ENCODE data around the gene EVI5.
"Not testable (repeated sequence)": the region's sequence is repeated elsewhere in the genome, so short reads cannot be mapped to it uniquely, and the experiment has no call there.

EVI5 gene

DNA sequence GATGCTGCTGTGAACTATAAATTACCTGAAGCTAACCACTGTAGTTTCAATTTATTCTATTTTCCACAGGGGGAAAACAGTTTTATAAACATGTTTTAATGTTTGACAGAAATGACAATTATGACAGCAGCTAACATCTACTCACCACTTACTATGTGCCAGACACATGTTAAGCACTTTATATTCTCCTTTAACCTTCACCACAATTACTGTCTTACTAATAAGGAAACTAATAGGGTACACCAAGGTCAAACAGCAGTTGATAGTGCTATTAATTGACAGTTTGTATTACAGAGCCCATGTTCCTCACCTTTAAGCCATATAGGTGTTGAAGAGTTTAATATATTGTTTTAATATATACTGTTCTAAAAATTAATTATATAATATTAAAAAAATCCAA is 146.4 kb downstream of the EVI5 start:
- Histone ChIP-seq H3K4me1 (ENCODE audit: insufficient read depth, insufficient read length) (no peaks in the 10 kb centered on the region), H3K9me3 (ENCODE audit: insufficient read depth, low read length) (no peaks in the 10 kb centered on the region), H3K27me3 (ENCODE audit: insufficient read depth, insufficient read length) (no peaks in the 10 kb centered on the region), H3K4me3 (ENCODE audit: insufficient read length, low read depth) (no peak overlapping the region), H3K9ac (ENCODE audit: insufficient read length, low read depth) (no peak overlapping the region), H3K36me3 (ENCODE audit: insufficient read depth, insufficient read length, low read length) (peaks cover 3% of the 10 kb centered on the region)
- TF ChIP-seq ZNF274 (IDR thresholded peaks at IDR 0.05; ENCODE audit: low read depth, low read length) (no peak), YY1 (IDR thresholded peaks at IDR 0.05; ENCODE audit: insufficient read depth, insufficient read length) (no peak), SUZ12 (IDR thresholded peaks at IDR 0.05; ENCODE audit: extremely low read depth, insufficient read depth, insufficient read length) (no peak)
- DNase-seq (ENCODE audit: low read depth, low spot score), result no peak

- H3K4me1 ChIP-seq (ENCODE audit: insufficient read depth, insufficient read length); H3K9me3 ChIP-seq (ENCODE audit: insufficient read depth, low read length); H3K27me3 ChIP-seq (ENCODE audit: insufficient read depth, insufficient read length); H3K9ac ChIP-seq (ENCODE audit: insufficient read length, low read depth); H3K36me3 ChIP-seq (ENCODE audit: insufficient read depth, insufficient read length, low read length): not testable (repeated sequence)
- peak; percentile 32 for DNase-seq (ENCODE audit: low read depth, low spot score)
- peak overlapping the region; percentile 8 for H3K4me3 ChIP-seq (ENCODE audit: insufficient read length, low read depth)
Measured at GRCh38 chr1:92635203-92635602, 149.7 kb downstream of the EVI5 start.

GRCh38 chr1:92623187-92623778 is 161.6 kb downstream of the EVI5 start:
- DNase-seq (ENCODE audit: low read depth, low spot score), result no peak
- H3K4me1 ChIP-seq (ENCODE audit: insufficient read depth, insufficient read length), result no peaks in the 10 kb centered on the region
- TF ChIP-seq SUZ12 (IDR thresholded peaks at IDR 0.05; ENCODE audit: extremely low read depth, insufficient read depth, insufficient read length) (no peak), ZNF274 (IDR thresholded peaks at IDR 0.05; ENCODE audit: low read depth, low read length) (no peak), YY1 (IDR thresholded peaks at IDR 0.05; ENCODE audit: insufficient read depth, insufficient read length) (no peak)

GRCh38 chr1:92619466-92620189 is 165.3 kb downstream of the EVI5 start:
- TF ChIP-seq YY1 (IDR thresholded peaks at IDR 0.05; ENCODE audit: insufficient read depth, insufficient read length) (no peak), ZNF274 (IDR thresholded peaks at IDR 0.05; ENCODE audit: low read depth, low read length) (no peak)
- peaks cover 13% of the 10 kb centered on the region for H3K36me3 ChIP-seq (ENCODE audit: insufficient read depth, insufficient read length, low read length)
- DNase-seq (ENCODE audit: low read depth, low spot score), result no peak
- H3K27me3 ChIP-seq (ENCODE audit: insufficient read depth, insufficient read length), result no peaks in the 10 kb centered on the region
- no peaks in the 10 kb centered on the region for H3K4me1 ChIP-seq (ENCODE audit: insufficient read depth, insufficient read length)
- H3K9me3 ChIP-seq (ENCODE audit: insufficient read depth, low read length), result no peaks in the 10 kb centered on the region
- H3K9ac ChIP-seq (ENCODE audit: insufficient read length, low read depth), result no peak overlapping the region
- no peak overlapping the region for H3K4me3 ChIP-seq (ENCODE audit: insufficient read length, low read depth)

More at GRCh38 chr1:92623187-92623778, 161.6 kb downstream of the EVI5 start:
- H3K9ac ChIP-seq (ENCODE audit: insufficient read length, low read depth), result no peak overlapping the region
- H3K9me3 ChIP-seq (ENCODE audit: insufficient read depth, low read length), result no peaks in the 10 kb centered on the region
- H3K36me3 ChIP-seq (ENCODE audit: insufficient read depth, insufficient read length, low read length), result peaks cover 12% of the 10 kb centered on the region
- H3K27me3 ChIP-seq (ENCODE audit: insufficient read depth, insufficient read length), result no peaks in the 10 kb centered on the region
- H3K4me3 ChIP-seq (ENCODE audit: insufficient read length, low read depth), result no peak overlapping the region

- no peak overlapping the region for H3K9ac ChIP-seq (ENCODE audit: insufficient read length, low read depth)
- no peaks in the 10 kb centered on the region for H3K36me3 ChIP-seq (ENCODE audit: insufficient read depth, insufficient read length, low read length)
- no peak overlapping the region for H3K4me3 ChIP-seq (ENCODE audit: insufficient read length, low read depth)
- no peaks in the 10 kb centered on the region for H3K4me1 ChIP-seq (ENCODE audit: insufficient read depth, insufficient read length)
- H3K27me3 ChIP-seq (ENCODE audit: insufficient read depth, insufficient read length), result no peaks in the 10 kb centered on the region
- no peaks in the 10 kb centered on the region for H3K9me3 ChIP-seq (ENCODE audit: insufficient read depth, low read length)
- TF ChIP-seq YY1 (IDR thresholded peaks at IDR 0.05; ENCODE audit: insufficient read depth, insufficient read length) (no peak), SUZ12 (IDR thresholded peaks at IDR 0.05; ENCODE audit: extremely low read depth, insufficient read depth, insufficient read length) (no peak)
- no peak for DNase-seq (ENCODE audit: low read depth, low spot score)
Measured at GRCh38 chr1:92601044-92601443, 183.9 kb downstream of the EVI5 start.

DNA sequence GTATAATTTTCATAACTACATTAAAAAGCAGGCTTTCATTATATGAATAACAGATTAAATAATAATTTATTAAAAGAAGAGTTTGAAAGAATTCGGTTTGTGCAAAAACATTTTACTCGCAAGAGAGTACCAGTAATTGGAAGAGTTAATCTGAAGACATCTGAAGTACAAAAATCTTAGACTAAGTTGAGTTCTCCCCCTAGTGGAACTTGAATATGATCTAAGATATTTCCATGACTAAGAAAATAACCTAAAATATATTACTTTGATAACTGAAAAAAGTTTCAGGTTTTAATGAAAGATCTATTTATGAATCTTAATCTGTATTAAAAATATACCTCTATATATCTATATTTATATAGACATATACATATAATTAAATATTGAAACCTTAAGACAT is 185.7 kb downstream of the EVI5 start:
- Histone ChIP-seq H3K4me1 (ENCODE audit: insufficient read depth, insufficient read length) (no peaks in the 10 kb centered on the region), H3K4me3 (ENCODE audit: insufficient read length, low read depth) (no peak overlapping the region), H3K9me3 (ENCODE audit: insufficient read depth, low read length) (no peaks in the 10 kb centered on the region), H3K9ac (ENCODE audit: insufficient read length, low read depth) (no peak overlapping the region), H3K36me3 (ENCODE audit: insufficient read depth, insufficient read length, low read length) (no peaks in the 10 kb centered on the region), H3K27me3 (ENCODE audit: insufficient read depth, insufficient read length) (no peaks in the 10 kb centered on the region)
- no peak for TF ChIP-seq YY1 (IDR thresholded peaks at IDR 0.05; ENCODE audit: insufficient read depth, insufficient read length)
- no peak for TF ChIP-seq SUZ12 (IDR thresholded peaks at IDR 0.05; ENCODE audit: extremely low read depth, insufficient read depth, insufficient read length)
- TF ChIP-seq ZNF274 (IDR thresholded peaks at IDR 0.05; ENCODE audit: low read depth, low read length), result no peak
- DNase-seq (ENCODE audit: low read depth, low spot score), result no peak

- H3K27me3 ChIP-seq (ENCODE audit: insufficient read depth, insufficient read length); H3K4me3 ChIP-seq (ENCODE audit: insufficient read length, low read depth); H3K9ac ChIP-seq (ENCODE audit: insufficient read length, low read depth); H3K4me1 ChIP-seq (ENCODE audit: insufficient read depth, insufficient read length); H3K36me3 ChIP-seq (ENCODE audit: insufficient read depth, insufficient read length, low read length); DNase-seq (ENCODE audit: low read depth, low spot score): not testable (repeated sequence)
- peaks cover 20% of the 10 kb centered on the region for H3K9me3 ChIP-seq (ENCODE audit: insufficient read depth, low read length)
Measured at GRCh38 chr1:92589361-92589760, 195.5 kb downstream of the EVI5 start.

DNA sequence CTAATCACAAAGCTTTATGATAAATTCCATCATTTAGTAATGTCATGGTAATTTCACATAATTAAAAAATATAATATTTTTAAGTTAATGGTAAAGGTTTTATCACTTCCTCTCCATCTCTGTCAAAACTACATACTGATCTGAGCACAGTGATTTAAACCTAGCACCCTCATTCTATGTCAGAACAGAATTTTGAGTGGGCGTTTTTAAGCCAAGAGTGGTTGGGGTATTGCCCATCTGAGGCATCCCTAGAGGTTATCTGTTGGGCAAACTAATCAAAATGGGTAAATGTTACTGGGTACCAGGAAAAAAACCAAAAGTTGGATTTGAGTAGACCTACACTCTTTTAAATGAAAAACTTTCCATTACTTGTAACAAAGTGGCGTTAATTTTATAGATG is 197.5 kb downstream of the EVI5 start:
- peaks cover 2% of the 10 kb centered on the region for H3K36me3 ChIP-seq (ENCODE audit: insufficient read depth, insufficient read length, low read length)
- H3K9me3 ChIP-seq (ENCODE audit: insufficient read depth, low read length), result peaks cover 20% of the 10 kb centered on the region
- H3K9ac ChIP-seq (ENCODE audit: insufficient read length, low read depth), result no peak overlapping the region
- H3K4me3 ChIP-seq (ENCODE audit: insufficient read length, low read depth), result no peak overlapping the region
- no peak for DNase-seq (ENCODE audit: low read depth, low spot score)
- H3K27me3 ChIP-seq (ENCODE audit: insufficient read depth, insufficient read length), result no peaks in the 10 kb centered on the region
- no peaks in the 10 kb centered on the region for H3K4me1 ChIP-seq (ENCODE audit: insufficient read depth, insufficient read length)
- no peak for TF ChIP-seq ZNF274 (IDR thresholded peaks at IDR 0.05; ENCODE audit: low read depth, low read length)
- TF ChIP-seq SUZ12 (IDR thresholded peaks at IDR 0.05; ENCODE audit: extremely low read depth, insufficient read depth, insufficient read length), result no peak
- TF ChIP-seq YY1 (IDR thresholded peaks at IDR 0.05; ENCODE audit: insufficient read depth, insufficient read length), result no peak
